Hematopoietic multipotent progenitor cell treated with erythropoietin and hydrocortisone succinate and interleukin-3 and kit ligand, for 17 days (in vitro differentiated cells): ENCODE data around the gene CREB3.
A peak's percentile ranks its signal among the peaks of the same experiment; 100 is the strongest.

ENCODE experiments used
- DNase-seq: peaks from one replicate; pipeline ENCODE4 v3.0.0-alpha.2; 2015; ENCODE audit warnings: low spot score

Gene CREB3

DNA sequence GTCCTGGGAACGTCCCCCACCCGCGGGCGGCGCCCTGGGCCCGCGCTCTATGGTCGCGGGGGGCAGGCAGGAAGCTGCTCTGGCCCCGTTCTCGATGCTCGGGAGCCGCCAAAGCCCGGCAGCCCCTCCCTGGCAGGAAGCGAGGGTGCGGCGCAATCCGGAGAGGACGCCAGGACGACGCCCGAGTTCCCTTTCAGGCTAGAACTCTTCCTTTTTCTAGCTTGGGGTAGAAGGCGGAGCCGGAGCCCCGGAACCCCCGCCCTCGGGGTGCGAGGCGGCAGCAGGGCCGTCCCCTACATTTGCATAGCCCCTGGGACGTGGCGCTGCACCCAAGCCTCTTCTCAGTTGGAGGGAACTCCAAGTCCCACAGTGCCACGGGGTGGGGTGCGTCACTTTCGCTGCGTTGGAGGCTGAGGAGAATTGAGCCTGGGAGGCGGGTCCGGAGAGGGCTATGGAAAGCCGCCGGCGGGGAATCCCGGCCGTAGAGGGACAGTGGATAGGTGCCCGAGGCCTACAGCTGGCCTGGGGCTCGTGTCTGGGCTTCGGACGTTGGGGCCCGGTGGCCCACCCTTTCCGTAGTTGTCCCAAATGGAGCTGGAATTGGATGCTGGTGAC lies at the start of gene CREB3, which contains the start of gene TLN1:
CREB3 (plus strand) TSS at position 482 of the 615 bp plus-strand sequence; CDS start at position 589, 107 bp downstream.
TLN1 (minus strand) TSS at position 11 of the 615 bp plus-strand sequence. CDS start 6,501 bp downstream, outside the sequence.
- peak; percentile 92 for DNase-seq

DNA sequence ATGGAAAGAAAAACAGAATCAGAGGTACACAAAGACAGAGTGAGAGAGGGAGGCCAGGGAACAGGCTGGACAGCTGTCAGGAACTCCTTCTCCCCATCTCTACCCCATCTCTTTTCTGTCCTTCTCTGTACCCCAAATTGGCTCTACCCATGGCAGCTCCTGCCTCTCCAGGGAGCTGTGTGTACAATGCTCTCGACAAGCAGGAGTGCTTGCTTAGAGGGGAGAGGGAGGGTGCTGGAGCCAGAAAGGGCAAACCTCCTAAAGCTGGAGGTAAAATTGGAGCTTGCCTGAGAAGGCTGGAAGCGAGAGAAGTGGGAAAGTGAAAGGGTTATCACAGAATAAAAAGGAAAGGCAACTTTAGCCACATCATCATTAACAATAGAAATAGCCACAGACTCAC lies 49.1 kb upstream of the CREB3 start:
- no peak for DNase-seq

GRCh38 chr9:35684921-35685320 lies 47.5 kb upstream of the CREB3 start:
- DNase-seq, result no peak

GRCh38 chr9:35685506-35685905 lies 47.0 kb upstream of the CREB3 start:
- DNase-seq, result no peak

- DNase-seq, result no peak
Measured at GRCh38 chr9:35686222-35687203, 46.0 kb upstream of the CREB3 start.

DNA sequence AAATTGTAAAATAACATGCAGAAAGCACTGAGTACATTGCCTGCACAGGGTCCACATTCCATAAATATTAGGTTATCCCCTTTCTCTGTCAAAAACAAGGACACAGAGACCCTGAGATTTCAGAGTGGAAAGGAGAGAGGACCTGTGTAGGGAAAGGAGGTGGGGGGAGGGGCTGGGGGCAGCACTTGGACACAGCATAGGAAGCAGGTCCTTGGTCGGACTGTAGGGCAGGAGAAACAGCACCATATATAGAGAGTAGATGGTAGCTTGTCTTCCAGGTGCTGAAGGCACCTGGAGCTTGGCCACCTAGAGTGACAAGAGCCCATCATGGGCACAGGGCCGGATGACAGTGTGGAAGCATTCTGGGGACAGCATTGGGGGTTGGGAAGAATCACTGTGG lies 45.2 kb upstream of the CREB3 start:
- DNase-seq, result no peak

DNA sequence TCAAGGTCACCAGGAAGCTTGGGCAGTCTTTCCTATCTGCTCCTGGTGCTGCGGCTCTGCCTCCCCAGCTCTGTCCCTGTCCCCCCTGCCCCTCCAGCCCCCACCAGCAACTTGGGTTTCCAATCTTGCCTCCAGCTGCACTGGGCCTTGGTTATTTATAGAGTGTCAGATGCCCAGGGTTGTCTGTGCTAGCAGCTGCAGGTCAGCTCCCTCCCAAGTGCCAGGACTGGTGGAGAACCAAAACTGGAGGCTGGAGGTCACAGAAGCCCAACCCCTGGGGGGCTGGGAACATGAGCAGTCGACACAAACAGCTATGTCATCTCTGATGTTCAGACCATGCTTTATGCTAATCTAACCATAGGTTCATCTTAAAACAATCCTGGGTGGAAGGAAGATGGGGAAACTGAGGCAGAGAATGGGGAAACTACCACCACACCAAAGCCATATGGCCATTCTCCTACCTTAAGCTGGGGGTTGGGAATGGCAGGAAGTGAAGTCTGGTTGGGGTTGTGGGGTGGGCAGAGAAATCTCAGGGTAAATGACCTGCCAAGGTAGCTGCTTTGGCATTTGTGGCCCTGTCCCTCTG lies 44.4 kb upstream of the CREB3 start:
- no peak for DNase-seq

GRCh38 chr9:35688558-35689541 lies 43.6 kb upstream of the CREB3 start:
- DNase-seq, result no peak

GRCh38 chr9:35689542-35690293 lies 42.7 kb upstream of the CREB3 start, which contains the start of gene TPM2:
Gene TPM2, minus strand, starts transcription at chr9:35689925. Its CDS starts 108 bp downstream, at chr9:35689817.
- no peak for DNase-seq

DNA sequence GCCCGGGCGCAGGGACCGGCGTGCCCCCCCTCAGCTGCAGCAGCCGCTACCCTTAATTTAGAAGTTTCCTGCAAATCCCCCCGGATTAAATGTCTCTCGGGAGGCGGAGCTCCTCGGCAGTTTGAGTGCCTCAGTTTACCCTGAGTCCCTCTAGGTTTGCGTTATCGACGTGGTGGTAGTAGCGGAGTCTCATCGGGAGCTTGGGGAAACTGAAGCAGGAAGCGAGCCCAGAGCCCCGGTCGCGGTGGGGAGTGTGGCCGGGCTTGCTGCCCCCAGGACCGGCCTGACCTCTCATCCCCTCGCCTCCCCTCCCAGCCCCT lies 42.2 kb upstream of the CREB3 start:
- no peak for DNase-seq

- no peak for DNase-seq
Measured at GRCh38 chr9:35690614-35691333, 41.7 kb upstream of the CREB3 start.

GRCh38 chr9:35691334-35691650 lies 41.2 kb upstream of the CREB3 start:
- DNase-seq, result no peak

GRCh38 chr9:35691757-35692301 lies 40.6 kb upstream of the CREB3 start:
- no peak for DNase-seq

- DNase-seq, result no peak
Measured at GRCh38 chr9:35695943-35696401, 36.5 kb upstream of the CREB3 start.

GRCh38 chr9:35696520-35697215 lies 35.8 kb upstream of the CREB3 start:
- peak; percentile 71 for DNase-seq

DNA sequence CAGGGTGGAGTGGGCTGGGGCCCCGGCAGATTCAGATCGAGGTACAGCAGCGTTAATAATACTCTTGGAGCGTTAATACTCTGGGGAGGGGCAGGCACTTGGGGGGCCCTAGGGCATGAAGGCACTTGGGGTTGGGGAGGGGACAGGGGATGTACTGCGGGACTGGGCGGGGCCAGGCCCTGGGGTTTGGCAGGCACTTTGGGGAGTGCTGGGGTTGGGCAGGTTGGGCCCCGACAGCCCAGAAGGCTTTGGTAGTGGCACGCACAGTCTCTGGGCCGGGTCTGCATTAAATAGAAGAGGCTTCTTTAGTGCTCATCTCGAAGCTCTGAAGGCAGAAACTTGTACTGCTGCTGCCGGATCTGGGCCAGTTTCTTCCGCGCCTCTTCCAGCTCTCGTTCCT lies 35.0 kb upstream of the CREB3 start:
- DNase-seq, result no peak

DNA sequence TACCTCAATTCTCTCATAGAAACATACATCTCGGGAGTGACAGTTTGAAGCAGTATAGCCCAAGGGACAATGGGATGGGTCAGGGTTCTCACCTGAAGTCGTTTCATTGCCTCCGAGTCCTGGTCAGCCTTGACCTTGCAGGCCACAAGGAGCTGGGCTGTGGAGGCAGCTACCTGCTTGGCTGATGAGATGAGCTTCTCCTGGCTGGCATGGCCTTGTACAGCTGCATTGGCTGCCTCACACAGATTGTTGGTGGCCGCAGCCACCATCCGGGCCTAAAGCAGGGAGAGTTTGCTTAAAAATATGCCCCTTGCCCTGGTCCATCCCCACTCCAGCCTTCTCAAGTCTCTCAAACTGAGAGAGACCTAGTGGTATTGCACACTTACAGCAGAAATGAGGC lies 34.2 kb upstream of the CREB3 start:
- DNase-seq, result no peak

DNA sequence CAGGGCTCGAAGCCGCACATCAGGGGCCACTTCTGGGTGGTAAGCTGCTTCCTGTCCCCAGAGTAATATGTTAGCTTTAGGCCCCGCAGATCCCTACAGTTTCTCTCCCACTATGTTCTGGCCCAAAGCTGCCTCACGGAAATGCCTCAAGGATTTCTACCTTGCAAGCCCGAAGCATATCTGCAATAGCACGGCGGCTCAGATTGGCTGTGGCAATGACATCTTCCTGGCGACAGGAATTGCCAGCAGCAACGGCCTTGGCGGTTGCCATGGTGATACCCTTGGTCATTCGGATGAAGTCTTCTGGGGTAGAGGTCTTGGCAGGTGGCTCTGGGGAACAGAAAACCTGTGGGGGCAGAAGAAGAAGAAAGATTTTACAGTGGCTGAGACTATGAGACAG lies 32.4 kb upstream of the CREB3 start:
- DNase-seq, result no peak

- DNase-seq, result no peak
Measured at GRCh38 chr9:35700942-35701341, 31.5 kb upstream of the CREB3 start.
